DMS114 treated with DMSO at 0.1 percent for 48 hours (cell line): Measurements from ENCODE around the gene PAIP1.
"Not testable (repeated sequence)": the region's sequence is repeated elsewhere in the genome, so short reads cannot be mapped to it uniquely, and the experiment has no call there.

Experiments
- DNase-seq: peaks from one replicate; lab custom pipeline; 2025; ENCODE audit not compliant: unreplicated experiment; lab: John Stamatoyannopoulos, UW

PAIP1 gene

DNA sequence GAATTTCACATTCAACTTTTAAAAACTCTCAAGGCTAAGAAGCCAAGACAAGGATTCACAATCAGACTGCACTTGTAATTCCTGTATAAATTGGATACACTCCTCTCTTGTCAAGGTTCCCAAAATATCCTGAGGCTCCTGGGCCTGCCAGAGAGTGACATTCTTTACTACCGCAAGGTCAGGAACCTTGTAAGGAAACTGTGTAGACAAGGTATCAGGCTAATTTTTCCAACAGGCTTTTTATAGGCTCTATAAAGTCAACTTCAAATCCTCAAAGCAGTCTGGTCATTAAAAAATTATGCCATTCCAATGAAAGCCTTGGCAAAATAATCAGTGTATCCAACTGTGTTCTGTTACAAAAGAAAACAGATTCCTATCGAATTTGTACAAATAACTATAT is 15.5 kb upstream of the PAIP1 start:
- no peak for DNase-seq

DNA sequence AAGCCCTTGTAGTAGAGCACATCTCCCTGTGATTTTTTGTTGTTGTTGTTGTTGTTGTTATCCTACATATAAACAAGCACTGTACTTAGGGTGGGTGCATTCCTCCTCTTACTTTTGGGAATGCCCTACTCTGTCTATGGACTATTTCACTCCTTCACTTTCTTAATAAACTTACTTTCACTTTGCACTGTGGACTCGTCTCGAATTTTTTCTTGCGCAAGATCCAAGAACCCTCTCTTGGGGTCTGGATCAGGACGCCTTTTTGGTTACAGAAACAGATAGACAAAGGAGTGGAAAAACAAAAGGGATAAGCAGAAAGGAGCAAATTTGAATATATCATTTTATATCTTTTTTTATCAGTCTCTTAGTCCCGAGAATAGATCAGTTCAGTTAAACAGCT is 14.4 kb upstream of the PAIP1 start:
- no peak for DNase-seq

DNA sequence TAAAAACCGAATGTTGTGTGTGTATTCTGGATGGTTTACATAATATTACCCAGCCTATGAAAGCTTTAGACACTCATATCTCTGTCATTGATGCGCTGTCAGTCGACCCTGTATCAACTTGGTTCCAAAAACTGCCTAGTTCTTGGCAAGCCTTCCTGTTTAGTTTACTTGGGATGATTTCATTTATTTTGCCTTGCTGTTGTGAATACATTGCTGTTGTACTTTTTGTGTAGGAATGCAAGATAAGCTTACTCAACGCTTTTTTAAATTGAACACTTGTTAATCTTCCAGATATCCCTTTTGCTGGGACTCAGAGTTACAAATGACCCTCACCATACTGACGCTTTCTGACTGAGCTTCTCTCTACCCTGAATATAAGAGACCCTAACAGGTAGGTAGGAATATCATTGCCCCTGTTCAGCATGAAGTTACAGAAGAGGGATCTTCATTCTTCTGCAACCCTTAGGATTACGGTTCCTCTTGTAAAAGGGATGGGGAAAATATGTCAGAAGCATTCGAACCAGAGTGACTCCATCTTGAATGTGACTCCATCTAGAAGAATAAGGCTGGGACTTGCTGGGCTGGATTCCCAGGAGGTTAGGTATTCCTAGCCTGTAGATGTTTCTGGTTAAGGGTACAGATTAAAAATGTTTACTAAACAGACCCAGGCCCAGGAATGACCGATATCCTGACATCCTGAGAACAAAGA is 13.7 kb upstream of the PAIP1 start:
- DNase-seq = no peak

DNA sequence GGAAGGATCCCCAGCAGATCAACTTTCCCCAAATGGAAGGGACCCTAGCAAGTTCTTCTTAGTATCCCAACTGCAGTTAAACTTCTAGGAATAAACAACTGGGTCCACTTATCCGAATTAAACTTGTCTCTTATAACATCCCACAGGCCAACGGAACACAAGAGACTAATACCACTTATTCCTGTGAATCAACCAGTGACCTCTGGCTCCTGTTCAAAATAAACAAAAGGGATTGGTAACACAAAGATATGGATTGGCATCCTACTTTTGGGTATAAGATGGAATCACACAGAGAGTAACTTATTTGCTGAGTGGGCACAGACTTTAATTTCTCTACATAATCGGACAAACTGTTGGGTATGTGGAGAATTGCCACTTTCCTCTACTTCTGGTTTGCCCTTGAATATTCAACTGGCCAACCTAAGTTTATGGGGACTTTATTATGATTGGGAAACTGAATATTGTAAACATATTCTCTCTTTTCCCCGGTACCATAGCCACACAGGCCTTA is 12.4 kb upstream of the PAIP1 start:
- DNase-seq = no peak

DNA sequence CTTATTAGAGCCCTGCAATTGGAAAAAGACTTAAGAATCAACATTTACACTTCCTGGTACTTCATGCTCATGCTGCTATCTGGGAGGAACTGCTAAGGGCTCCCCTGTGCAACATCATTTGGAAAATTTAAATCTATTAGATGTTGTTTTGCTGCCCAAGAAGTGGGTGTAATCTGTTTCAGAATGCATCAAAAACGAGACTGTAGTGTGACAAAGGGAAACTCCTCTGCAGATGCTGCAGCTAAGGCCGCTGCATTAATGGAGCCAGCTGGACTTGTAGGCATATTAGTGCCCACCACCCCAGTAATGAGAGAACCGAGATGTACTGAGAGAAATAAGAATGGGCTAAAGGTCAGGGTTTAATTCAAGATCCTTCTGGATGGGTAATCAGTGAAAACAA is 11.1 kb upstream of the PAIP1 start:
- DNase-seq = no peak

DNA sequence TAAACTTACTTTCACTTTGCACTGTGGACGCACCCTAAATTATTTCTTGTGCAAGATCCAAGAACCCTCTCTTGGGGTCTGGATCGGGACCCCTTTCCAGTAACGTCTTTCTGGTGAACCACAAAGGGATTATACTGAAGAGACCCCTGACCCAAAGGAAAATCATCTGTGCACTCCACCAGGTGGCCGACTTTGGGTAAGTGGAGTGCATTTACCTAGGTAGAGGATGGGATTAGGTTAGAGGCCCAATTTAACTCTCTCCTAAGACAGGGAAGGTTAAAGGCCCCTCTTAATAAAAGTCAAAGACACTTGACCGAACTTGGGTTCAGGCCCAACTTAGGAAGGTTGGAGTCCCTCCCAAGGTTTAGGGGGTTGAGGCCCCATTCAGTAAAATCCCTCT is 8.2 kb upstream of the PAIP1 start:
- no peak for DNase-seq

DNA sequence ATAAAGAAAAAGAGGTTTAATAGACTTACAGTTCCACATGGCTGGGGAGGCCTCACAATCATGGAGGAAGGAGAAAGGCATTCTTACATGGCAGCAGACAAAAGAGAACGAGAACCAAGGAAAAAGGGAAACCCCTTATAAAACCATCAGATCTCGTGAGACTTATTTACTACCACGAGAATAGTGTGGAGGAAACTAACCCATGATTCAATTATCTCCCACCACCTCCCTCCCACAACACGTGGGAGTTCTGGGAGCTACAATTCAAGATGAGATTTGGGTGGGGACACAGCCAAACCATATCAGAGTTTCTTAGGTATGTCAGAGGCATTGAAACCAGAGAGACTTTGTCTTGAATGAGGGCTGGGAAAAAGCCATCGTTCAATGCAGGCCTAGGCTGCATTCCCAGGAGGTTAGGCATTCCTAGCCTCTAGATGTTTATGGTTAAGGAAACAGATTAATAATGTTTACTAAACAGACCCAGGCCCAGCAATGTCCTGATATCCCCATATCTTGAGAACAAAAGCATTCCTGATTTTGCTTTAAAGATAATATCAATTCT is 7.5 kb upstream of the PAIP1 start:
- DNase-seq = no peak

DNA sequence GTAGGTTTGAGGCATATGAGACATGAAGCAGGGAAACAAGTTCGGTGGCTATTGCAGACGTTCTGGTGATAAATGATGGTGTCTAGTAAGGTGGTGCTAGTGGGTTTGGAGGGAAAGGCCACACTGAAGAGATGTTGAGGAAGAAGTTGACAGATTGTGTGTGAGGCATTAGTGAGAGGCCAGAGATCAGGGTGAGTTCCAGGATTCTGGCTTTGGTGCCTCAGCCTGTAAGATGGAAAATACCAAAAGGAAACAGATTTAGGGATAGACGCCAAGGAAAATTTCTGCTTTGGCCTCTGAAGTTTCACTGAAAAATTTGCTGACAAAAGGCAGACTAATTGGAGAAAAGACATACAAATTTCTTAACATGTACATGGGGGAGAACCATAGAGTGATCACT is 6.4 kb upstream of the PAIP1 start:
- no peak for DNase-seq

DNA sequence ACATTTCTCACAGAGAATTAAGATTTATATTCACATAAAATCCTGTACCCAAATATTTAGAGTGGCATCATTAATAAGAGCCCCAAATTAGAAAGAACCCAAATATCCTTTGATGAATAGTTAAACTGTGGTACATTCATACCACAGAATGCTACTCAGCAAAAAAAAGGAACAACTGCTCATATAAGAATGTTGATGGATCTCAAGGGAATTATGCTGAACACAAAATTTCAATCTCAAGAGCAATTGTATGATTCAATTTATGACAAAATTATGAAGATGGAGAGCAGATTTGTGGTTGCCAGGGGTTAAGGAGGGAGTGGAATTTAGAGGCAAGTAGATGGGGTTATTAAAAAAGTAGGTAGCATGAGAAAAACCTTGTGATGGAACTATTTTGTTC is 4.5 kb upstream of the PAIP1 start:
- DNase-seq = no peak

DNA sequence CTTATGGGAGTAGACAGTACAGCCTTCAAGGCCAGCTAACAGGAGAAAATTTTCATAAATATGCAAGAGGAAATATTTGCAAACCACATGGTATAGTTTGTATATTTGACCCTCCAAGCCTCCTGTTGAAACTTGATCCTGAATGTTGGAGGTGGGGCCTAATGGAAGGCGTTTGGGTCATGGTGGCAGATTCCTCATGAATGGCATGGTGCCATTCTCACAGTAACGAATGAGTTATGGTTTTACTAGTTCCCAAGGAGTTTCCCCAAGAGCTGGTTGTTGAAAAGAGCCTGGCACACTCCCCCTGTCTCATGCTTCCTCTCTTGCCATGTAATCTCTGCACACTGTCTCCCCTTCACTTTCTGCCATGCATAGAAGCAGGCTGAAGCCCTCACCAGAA is 3.3 kb upstream of the PAIP1 start:
- DNase-seq = no peak

DNA sequence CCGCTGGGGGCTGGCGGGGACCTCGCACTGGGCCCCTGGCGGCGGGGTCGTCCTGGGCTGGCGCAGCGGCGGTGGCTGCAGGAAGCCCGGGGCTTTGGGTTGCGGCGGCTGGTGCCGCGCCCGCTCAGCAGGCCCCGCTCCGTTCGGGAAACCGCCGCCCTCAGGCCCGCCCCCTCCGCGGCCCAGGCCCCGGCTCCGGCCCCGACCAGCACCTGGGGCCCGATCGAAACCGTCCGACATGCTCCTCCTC is 345 bp downstream of the PAIP1 start:
- DNase-seq = not testable (repeated sequence)

DNA sequence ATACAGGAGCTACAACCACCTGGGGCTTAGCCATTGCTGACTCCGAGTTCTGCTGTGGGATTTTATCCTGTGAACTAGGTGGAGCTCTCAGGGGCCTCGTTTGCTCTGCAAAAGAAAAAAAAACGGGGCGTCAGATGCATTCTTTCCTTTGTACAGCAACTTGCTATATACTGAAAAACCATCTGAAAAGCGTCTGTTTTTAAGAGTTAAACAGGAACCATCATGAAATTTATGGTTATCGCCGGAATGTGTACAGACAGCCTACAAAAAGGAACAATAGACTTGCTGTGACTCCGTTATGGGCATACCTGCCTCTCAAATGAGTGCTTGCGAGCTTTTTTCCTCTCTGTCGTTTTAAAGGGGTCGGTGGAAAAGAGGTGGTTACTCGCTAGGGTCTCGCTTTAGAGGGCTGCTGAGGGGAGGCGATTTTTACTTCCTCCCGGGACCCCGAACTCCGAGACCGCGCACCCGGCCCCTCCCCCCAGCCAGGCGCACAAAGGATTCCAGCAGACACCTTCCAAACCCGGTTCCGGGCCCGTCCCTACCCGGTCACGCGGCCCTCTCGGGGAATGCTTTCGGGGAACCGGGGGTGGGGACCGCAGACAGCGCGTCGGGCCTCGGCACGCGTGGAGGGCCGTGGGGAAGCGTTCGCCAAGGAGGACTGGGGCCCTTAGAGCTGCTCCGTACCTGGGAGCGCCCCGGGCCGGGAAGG is 826 bp downstream of the PAIP1 start:
- DNase-seq = no peak

DNA sequence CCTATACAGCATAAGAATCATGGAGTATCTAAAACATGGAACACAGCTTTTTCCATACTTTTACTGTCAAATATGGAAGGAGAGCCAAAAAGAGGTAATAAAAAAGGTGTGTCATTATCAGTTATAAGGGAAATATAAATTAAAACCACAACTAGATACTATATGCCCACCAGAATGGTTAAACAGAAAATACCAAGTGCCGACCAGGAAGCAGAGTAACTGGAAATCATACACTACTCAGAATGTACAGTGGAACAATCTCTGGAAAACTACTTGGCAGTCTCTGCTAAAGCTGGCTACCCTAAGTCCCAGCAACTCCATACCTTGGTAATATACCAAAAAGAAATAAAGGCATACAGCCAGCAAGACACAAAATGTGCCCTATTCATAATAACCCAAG is 2.4 kb downstream of the PAIP1 start:
- DNase-seq = no peak

DNA sequence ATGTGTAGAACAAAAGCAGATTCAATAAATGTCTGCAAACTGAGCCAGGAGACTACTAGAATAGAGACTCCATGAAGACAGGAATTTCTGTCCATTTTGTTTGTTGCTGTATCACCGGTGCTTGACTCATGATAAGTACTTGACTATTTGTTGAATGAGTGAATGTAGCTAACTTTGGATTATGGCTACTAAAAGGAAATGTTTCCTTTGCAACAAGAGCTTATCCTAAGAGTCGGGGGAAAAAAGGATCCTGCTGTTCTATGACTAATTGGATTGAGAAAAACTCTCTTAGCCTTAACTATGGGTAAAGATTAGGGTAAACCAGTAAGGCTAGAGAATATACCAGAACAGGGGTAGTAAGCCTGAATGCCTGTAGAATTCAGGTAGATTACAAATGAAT is 3.5 kb downstream of the PAIP1 start:
- DNase-seq = no peak

DNA sequence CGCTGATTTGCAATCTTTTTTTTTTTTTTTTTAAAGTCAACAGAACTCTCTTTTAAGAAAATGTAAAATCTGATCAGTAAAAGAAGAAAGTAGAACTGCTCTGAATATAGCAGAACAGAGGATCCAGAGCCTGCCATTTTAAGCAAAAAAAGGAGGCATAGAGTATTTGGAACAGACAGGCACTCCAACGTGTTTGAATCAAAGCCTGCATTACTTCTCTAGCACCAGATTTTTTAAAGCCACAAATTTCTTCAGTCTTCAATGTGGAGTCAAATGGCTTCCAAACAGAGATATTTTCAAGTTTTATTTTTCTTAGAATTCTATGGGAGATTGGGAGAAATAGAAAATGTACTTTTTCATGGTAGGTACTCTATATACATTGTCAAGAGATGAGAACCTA is 5.1 kb downstream of the PAIP1 start:
- DNase-seq = no peak

DNA sequence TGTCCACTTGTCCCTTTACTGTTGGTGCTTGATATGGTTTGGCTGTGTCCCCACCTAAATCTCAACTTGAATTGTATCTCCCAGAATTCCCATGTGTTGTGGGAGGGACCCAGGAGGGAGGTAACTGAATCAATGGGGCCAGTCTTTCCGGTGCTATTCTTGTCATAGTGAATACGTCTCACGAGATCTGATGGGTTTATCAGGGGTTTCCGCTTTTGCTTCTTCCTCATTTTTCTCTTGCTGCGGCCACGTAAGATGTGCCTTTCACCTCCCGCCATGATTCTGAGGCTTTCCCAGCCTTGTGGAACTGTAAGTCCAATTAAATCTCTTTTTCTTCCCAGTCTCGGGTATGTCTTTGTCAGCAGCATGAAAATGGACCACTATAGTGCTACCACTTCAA is 7.6 kb downstream of the PAIP1 start:
- DNase-seq = not testable (repeated sequence)

DNA sequence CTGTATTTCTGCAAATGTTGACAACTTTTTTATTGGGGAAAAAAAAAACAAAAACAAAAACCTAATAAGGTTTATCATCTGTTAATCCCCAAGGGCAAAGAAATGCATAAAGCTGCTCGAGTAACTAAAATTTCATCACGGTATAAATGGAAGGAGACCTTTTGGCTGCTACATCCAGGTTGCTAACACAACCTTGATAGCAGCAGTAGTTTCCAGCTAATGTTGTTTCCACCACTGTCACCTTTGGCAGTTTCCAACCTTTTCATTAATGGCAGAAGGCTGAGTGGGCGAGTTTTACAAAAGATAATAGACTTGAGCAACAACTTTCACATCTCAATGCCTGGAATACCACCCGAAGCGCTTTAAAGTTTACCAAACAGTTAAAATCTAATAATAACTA is 8.5 kb downstream of the PAIP1 start:
- DNase-seq = no peak

DNA sequence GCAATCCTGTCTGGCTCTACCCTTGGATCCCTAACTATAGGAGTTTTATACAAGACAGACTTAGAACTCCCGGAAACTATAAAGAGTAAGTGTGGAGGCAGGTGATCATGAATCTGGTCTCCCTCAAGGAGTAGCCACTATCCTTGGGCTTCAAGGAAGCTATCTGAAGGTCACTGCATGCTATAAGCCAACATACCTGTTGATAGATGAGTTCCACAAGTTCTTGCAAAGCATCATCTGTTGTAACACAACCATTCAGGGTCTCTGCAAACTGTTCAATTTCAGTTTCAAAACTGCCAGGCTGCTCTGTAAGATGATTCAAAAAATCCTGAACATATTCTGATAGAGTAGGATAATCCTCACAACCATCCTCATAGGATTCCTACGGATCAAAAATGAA is 9.3 kb downstream of the PAIP1 start:
- DNase-seq = no peak

DNA sequence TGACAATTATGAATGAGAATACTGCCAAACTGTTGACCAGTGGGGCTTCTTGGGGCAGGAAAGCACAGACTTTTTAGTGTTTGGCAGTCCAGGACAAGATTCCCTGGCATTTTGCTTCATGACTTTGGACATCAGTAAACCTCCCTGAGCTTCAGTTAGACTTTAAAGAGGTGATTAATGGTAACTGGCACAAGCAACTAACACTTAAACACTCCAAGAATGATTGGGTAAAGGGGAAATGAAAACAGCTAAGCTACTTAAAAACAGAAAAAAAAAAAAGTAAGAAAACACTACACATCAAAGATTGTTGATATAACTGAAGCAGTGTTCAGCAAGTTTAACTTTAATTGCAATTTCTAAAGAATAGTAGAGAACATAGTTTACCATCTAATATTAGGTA is 13.4 kb downstream of the PAIP1 start:
- no peak for DNase-seq

DNA sequence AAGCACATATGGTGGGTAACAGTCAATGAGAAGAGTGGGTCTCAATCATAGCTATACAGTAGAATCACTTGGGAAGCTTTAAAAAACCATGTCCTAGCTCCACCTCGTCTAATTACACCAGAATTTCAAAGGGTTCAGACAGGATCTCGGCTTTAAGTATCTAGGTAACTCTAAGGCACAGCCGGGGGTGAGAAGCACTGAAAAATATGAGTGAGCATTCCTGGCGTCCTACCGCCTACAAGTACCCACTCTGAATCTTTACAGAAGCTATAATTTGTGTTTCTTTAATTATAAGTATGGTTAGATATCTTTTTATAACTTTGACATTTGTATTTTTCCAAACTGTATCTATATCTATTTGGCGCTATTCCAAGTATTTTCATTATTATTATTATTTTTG is 16.1 kb downstream of the PAIP1 start:
- no peak for DNase-seq

DNA sequence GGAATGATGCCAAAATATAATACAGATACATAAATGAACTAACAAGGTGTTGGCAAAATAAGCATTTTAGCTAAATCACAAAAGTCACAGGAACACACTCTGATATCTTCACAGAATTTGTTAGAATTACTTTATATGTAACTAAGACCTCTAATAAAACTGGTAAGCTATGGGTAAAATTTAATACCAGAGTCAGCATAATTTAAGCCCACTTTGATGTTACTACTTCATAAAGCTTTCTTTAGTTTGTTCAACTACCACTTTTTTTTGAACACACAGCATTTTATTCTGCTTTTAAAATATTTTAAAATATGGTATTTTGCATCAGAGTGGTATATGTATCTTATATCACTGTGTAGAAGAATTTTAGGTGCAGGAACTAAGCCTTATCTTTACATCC is 19.9 kb downstream of the PAIP1 start:
- no peak for DNase-seq

DNA sequence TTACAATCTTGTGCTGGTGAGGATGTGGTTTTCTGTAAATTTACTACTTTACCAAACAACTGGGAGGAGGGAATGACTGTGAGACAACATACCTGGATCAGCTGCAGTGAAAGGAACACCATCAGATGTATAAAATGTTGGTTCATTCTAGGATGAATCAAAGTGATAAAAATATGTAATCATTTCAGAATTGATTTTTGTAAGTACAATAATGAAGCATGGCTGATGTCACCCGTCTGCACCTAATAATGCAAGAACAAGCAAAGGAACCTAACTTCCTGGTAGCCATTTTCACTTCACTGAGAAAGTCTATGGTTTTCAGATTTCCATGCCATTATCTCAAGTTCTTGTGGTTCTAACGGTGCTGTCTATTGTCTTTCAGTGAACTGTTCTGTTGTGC is 23.2 kb downstream of the PAIP1 start:
- no peak for DNase-seq

DNA sequence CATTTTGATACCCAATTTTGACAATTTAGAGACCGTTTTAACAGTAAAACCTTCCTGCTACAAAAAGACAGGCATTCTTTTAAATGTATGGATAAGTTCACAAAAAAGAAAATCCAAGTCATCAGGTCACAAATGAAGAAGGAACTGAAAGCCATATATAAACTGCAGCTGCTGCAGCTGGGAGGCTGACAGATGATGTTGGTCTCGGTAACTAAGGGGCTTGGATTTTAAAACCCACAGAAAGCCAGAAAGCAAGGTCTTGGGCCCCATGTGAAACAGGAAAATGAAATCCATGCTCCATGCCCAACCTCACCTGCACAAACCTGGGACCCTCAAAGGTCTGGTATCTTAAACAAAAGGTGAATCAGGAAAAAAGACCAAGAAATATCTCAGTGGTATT is 26.2 kb downstream of the PAIP1 start:
- DNase-seq = no peak
